Neural cell (in vitro differentiated cells): ENCODE data around the gene IL21R.

Source experiments
- CTCF ChIP-seq: fragments of 450-650 bp; IDR thresholded peaks from 2 replicates; pipeline ENCODE4 v1.5.1; 2014; ENCODE audit warnings: antibody characterized with exemption, mild to moderate bottlenecking, moderate library complexity; ENCODE audit not compliant: poor library complexity, severe bottlenecking
- RAD21 ChIP-seq: fragments of 450-650 bp; conservative IDR thresholded peaks from 2 replicates; pipeline ENCODE4 v1.6.1; 2014; ENCODE audit warnings: antibody characterized with exemption, mild to moderate bottlenecking, moderate library complexity

DNA sequence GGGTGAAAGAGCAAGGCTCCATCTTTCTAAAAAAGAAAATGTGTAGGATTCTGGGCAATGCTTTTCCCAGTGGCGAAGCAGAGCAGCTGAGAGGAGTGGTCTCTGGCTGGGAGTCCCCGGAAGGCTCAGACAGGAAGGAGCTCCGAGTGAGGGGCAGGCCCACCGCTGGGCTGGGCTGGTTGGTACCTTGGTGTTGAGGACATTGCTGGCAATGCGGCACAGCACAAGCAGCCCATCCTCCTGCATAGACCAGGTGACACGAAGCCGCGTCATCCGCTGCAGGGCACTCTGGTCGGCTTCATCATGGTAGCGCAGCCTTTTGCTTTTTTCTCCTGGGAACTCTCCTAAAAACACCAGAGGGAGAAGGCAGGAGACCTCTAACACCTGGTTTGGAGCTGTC, 83.8 kb downstream of the IL21R start:
- TF ChIP-seq CTCF (no peak), RAD21 (no peak)
